K562 (cell line): ENCODE results near the gene NUP50. TPM values are rescaled to one million over a fixed set of nuclear protein-coding genes. Genes with fewer than 3 reads are reported as not detected.

Source experiments
- ATAC-seq: fragments of 200-7000 bp; cut with Tn5 transposase; 3 replicates; pipeline ENCODE4 v1.9.1; 2020; ENCODE audit warnings: moderate library complexity
- BruUV-seq: library from RNA; stranded (reverse); fragments of 400-500 nt; replicated peaks from 2 replicates; lab custom pipeline; 2021; lab: Mats Ljungman, UMichigan
- CTCF ChIA-PET: fragments of 300-600 bp; formaldehyde crosslinking; extraction: SDS; loops from one replicate; lab custom pipeline; 2021; ENCODE audit warnings: low intra/inter-chr PET ratio; lab: Yijun Ruan, JAX
- POLR2A ChIA-PET: fragments of 300-600, 350-650 bp; sonication (Branson Sonifier 250); formaldehyde crosslinking; extraction: SDS; loops from one replicate; lab custom pipeline; 2021; ENCODE audit warnings: antibody characterized with exemption, inconsistent platforms; lab: Yijun Ruan, JAX
- DNase-seq, 4 experiments: peaks; one replicate each; pipeline versions ENCODE4 v3.0.0 to v3.0.0-alpha.2; 2011 to 2018; ENCODE audit warnings: low spot score in 3 of 4, mixed read lengths in 3 of 4; ENCODE audit errors: extremely low read depth in 1 of 4
- FAIRE-seq: peaks from 2 replicates; lab custom pipeline; 2011; peaks lifted over from hg19 to GRCh38; lab: Jason Lieb, UNC
- H2AFZ ChIP-seq: 2 replicates; pipeline ENCODE4 v1.6.0; 2011; ENCODE audit warnings: low read depth, low read length, control low read depth, inconsistent platforms
- H3K27ac ChIP-seq: fragments of 200-600 bp; 3 replicates; pipeline ENCODE4 v1.8.0; 2011; ENCODE audit warnings: low read depth, mild to moderate bottlenecking, control low read depth, inconsistent platforms, low read length, moderate library complexity, mixed read lengths; ENCODE audit errors: extremely low read depth
- H3K27me3 ChIP-seq, 2 experiments: fragments of 300-600 bp in 1 of 2; 2 replicates in 1 of 2; 3 replicates in 1 of 2; pipeline versions ENCODE4 v1.6.0 to v1.8.0; 2011; ENCODE audit warnings: inconsistent platforms in 2 of 2, low read length in 2 of 2, mild to moderate bottlenecking in 1 of 2, mixed read lengths in 1 of 2, moderate library complexity in 1 of 2; ENCODE audit not compliant: control insufficient read depth in 2 of 2, insufficient read depth in 2 of 2
- H3K36me3 ChIP-seq: fragments of 300-600 bp; 3 replicates; pipeline ENCODE4 v1.8.0; 2011; ENCODE audit warnings: mild to moderate bottlenecking, low read length, inconsistent platforms; ENCODE audit not compliant: control insufficient read depth, insufficient read depth
- H3K4me1 ChIP-seq, 2 experiments: fragments of 200-600 bp in 1 of 2; replicated peaks in 1 of 2; 2 replicates in 1 of 2; 3 replicates in 1 of 2; pipeline versions ENCODE4 v1.5.1 to v1.8.0; 2011; ENCODE audit warnings: inconsistent platforms in 2 of 2, low read length in 2 of 2, mild to moderate bottlenecking in 1 of 2, mixed read lengths in 1 of 2, moderate library complexity in 1 of 2; ENCODE audit not compliant: control insufficient read depth in 2 of 2, insufficient read depth in 2 of 2
- H3K4me2 ChIP-seq: 2 replicates; pipeline ENCODE4 v1.6.1; 2011; ENCODE audit warnings: low read length, control low read depth, inconsistent platforms, mixed read lengths; ENCODE audit not compliant: insufficient read depth
- H3K4me3 ChIP-seq: fragments of 200-600 bp; sonication (generic), shearing (Covaris generic); 2 replicates; pipeline ENCODE4 v1.5.1; 2016; ENCODE audit warnings: control low read depth, inconsistent platforms
- H3K79me2 ChIP-seq: fragments of 200-600 bp; 3 replicates; pipeline ENCODE4 v1.8.0; 2011; ENCODE audit warnings: low read length, inconsistent platforms; ENCODE audit not compliant: control insufficient read depth, insufficient read depth
- H3K9ac ChIP-seq, 2 experiments: 2 replicates each; pipeline versions ENCODE4 v1.6.0 to v1.6.1; 2011; ENCODE audit warnings: low read depth in 2 of 2, low read length in 2 of 2, control low read depth in 1 of 2, inconsistent platforms in 1 of 2, mild to moderate bottlenecking in 1 of 2, mixed read lengths in 1 of 2; ENCODE audit not compliant: insufficient read depth in 1 of 2
- H3K9me1 ChIP-seq: one replicate; pipeline ENCODE4 v1.6.0; 2011; ENCODE audit warnings: inconsistent platforms, mild to moderate bottlenecking, low read length, moderate library complexity; ENCODE audit not compliant: control insufficient read depth, insufficient read depth
- H3K9me3 ChIP-seq: replicated peaks from 2 replicates; pipeline ENCODE4 v1.5.1; 2011; ENCODE audit warnings: low read depth, low read length, inconsistent platforms; ENCODE audit not compliant: control insufficient read depth, insufficient read depth
- H4K20me1 ChIP-seq: replicated peaks from 2 replicates; pipeline ENCODE4 v1.6.1; 2011; ENCODE audit warnings: low read length, inconsistent platforms, mixed read lengths; ENCODE audit not compliant: control insufficient read depth, insufficient read depth
- ARID2 ChIP-seq: fragments of 450-650 bp; IDR thresholded peaks from 2 replicates; pipeline ENCODE4 v1.6.1; 2017; ENCODE audit warnings: antibody characterized with exemption, mild to moderate bottlenecking
- SMAD2 ChIP-seq: fragments of 150-350 bp; IDR thresholded peaks from 2 replicates; pipeline ENCODE4 v1.6.1; 2014; ENCODE audit warnings: low read depth, mild to moderate bottlenecking, low read length
- XRCC4 ChIP-seq: IDR thresholded peaks from one replicate; pipeline ENCODE4 v1.6.1; 2011; ENCODE audit not compliant: insufficient read depth, insufficient read length; ENCODE audit errors: extremely low read depth
- ZNF184 ChIP-seq: sonication (generic); formaldehyde crosslinking; IDR thresholded peaks from 2 replicates; pipeline ENCODE4 v1.5.0; 2020; ENCODE audit warnings: missing genetic modification reagents
- ZNF561 ChIP-seq: fragments of 450-650 bp; formaldehyde crosslinking; conservative IDR thresholded peaks from 2 replicates; pipeline ENCODE4 v1.4.0; 2020; ENCODE audit warnings: mild to moderate bottlenecking, moderate library complexity
- WGBS: fragments of 100-300 bp; shearing (Covaris generic); methylation state at CpG from one replicate; pipeline ENCODE4 v1.1.6; 2016; ENCODE audit warnings: low coverage, mixed read lengths; ENCODE audit not compliant: insufficient coverage; ENCODE audit errors: missing lambda C conversion rate; 5-methylcytosine and 5-hydroxymethylcytosine counted together
- in situ Hi-C: fragments of 300-500 bp; cut with MboI; formaldehyde crosslinking; loops from 4 replicates; pipeline ENCODE4 v1.15.0; 2018; ENCODE audit warnings: inconsistent platforms, mixed read lengths
- intact Hi-C: fragments of 100-400 bp; cut with micrococcal nuclease; formaldehyde crosslinking; loops from 2 replicates; pipeline ENCODE4 v1.14.2; 2022
- polyA plus RNA-seq, 8 experiments: library from polyadenylated mRNA; depleted of rRNA in 4 of 8; stranded (reverse) in 5 of 8; unstranded in 3 of 8; fragments of >200 nt; fragmentation: Nextera tagmentation in 2 of 8; fragmentation: Illumina TruSeq in 1 of 8; extraction: Ambion mirVana in 2 of 8; extraction: Trizol in 1 of 8; gene quantifications; 2 replicates each; pipeline versions ENCODE4 v1.2.1 to v1.2.3, GENCODE V29; 2011 to 2014; ENCODE audit warnings: inconsistent platforms in 1 of 8, missing spikeins in 1 of 8
- total RNA-seq, 7 experiments: library from RNA; depleted of rRNA in 6 of 7; stranded (reverse); fragments of >200 nt in 6 of 7; fragmentation: Illumina TruSeq in 2 of 7; extraction: Trizol in 2 of 7; gene quantifications; 2 replicates each; pipeline versions ENCODE4 v1.2.1 to v1.2.3, GENCODE V29; 2011 to 2021; ENCODE audit warnings: low replicate concordance in 1 of 7
- TF ChIP-seq, protein P1 (sequence below): fragments of 250-450 bp; sonication (Bioruptor Pico); IDR thresholded peaks from 2 replicates; pipeline ENCODE4 v1.4.0; 2020; ENCODE audit warnings: mild to moderate bottlenecking, moderate library complexity
- TF ChIP-seq, protein P2 (sequence below): IDR thresholded peaks from 2 replicates; pipeline ENCODE4 v1.6.1; 2012; ENCODE audit warnings: low read depth, low read length, improper control_type of control experiment, borderline replicate concordance

The NUP50 gene
- total and polyA plus RNA-seq, 9 of the 15 experiments (the other 6 are each of a cell fraction or from before 2014, with no cell fraction given) = 23.8 to 83.7 (median 55.3) TPM

DNA sequence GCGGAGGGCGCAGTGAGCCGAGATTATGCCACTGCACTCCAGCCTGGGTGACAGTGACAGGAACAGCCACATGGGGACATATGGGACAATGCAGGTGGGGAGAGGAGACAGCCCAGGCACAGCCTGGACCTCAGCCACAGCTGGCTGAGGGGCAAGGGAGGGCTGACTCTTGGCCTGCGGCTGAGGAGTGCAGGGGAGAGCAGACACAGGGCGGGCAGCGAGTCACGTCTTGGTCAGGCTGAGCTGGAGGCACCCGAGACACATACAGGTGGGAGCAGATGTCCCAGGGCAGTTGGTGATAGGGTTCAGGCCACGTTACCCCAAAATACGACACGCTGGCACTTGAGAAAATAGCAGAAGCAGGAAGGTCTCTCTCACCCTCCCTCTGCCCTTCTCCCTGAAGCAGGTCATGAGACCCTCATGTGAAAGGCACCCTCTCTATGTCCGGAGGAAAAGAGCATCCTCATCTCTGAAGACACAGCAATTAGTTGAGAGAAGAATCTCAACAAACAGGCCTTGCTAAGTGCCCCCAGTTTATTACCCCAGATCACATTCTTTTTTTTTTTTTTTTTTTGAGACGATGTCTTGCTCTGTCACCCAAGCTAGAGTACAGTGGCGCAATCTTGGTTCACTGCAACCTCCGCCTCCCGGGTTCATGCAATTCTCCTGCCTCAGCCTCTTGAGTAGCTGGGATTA, 66.4 kb downstream of the NUP50 start:
- no peak for FAIRE-seq
- H3K36me3 ChIP-seq = no peaks in the 10 kb centered on the region
- intact Hi-C loops = no loop called here
- 15% methylated on average over 6 of the region's 16 CpGs for WGBS
- BruUV-seq = no TSS peak
- no peak for DNase-seq
- H3K79me2 ChIP-seq = no peaks in the 10 kb centered on the region
- H3K9me1 ChIP-seq = no peaks in the 10 kb centered on the region
- in situ Hi-C loops = loop anchor here (25.0 kb wide), 1 partner anchor 418 kb away; no protein-coding TSS in a partner anchor
- no peaks in the 10 kb centered on the region for H3K9me3 ChIP-seq
- H3K4me3 ChIP-seq = no peak overlapping the region
- H3K9ac ChIP-seq = no peak overlapping the region
- peaks cover 11% of the 10 kb centered on the region; the same call in 1 of the 2 replicates for H4K20me1 ChIP-seq
- peaks cover 0 to 14% of the 10 kb centered on the region in 2 experiments; a peak in 2 of 5 replicates for H3K4me1 ChIP-seq
- no peak for ATAC-seq
- ChIA-PET CTCF (no interaction called here), POLR2A (no interaction called here)
- no peaks in the 10 kb centered on the region; a peak in 1 of 5 replicates for H3K27me3 ChIP-seq
- H3K4me2 ChIP-seq = no peak overlapping the region
- no peak overlapping the region for H3K27ac ChIP-seq
- no peak overlapping the region for H2AFZ ChIP-seq
- TF ChIP-seq, protein P1, sequence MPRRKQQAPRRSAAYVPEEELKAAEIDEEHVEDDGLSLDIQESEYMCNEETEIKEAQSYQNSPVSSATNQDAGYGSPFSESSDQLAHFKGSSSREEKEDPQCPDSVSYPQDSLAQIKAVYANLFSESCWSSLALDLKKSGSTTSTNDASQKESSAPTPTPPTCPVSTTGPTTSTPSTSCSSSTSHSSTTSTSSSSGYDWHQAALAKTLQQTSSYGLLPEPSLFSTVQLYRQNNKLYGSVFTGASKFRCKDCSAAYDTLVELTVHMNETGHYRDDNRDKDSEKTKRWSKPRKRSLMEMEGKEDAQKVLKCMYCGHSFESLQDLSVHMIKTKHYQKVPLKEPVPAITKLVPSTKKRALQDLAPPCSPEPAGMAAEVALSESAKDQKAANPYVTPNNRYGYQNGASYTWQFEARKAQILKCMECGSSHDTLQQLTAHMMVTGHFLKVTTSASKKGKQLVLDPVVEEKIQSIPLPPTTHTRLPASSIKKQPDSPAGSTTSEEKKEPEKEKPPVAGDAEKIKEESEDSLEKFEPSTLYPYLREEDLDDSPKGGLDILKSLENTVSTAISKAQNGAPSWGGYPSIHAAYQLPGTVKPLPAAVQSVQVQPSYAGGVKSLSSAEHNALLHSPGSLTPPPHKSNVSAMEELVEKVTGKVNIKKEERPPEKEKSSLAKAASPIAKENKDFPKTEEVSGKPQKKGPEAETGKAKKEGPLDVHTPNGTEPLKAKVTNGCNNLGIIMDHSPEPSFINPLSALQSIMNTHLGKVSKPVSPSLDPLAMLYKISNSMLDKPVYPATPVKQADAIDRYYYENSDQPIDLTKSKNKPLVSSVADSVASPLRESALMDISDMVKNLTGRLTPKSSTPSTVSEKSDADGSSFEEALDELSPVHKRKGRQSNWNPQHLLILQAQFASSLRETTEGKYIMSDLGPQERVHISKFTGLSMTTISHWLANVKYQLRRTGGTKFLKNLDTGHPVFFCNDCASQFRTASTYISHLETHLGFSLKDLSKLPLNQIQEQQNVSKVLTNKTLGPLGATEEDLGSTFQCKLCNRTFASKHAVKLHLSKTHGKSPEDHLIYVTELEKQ = no peak
- TF ChIP-seq ZNF184 (no peak), XRCC4 (no peak), ZNF561 (CRISPR knock-in tag) (no peak), SMAD2 (no peak), ARID2 (no peak)
- TF ChIP-seq, protein P2, sequence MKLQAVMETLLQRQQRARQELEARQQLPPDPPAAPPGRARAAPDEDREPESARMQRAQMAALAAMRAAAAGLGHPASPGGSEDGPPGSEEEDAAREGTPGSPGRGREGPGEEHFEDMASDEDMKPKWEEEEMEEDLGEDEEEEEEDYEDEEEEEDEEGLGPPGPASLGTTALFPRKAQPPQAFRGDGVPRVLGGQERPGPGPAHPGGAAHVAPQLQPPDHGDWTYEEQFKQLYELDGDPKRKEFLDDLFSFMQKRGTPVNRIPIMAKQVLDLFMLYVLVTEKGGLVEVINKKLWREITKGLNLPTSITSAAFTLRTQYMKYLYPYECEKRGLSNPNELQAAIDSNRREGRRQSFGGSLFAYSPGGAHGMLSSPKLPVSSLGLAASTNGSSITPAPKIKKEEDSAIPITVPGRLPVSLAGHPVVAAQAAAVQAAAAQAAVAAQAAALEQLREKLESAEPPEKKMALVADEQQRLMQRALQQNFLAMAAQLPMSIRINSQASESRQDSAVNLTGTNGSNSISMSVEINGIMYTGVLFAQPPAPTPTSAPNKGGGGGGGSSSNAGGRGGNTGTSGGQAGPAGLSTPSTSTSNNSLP = no peak
